ENCODE measurements around the gene MIEF2.

MIEF2 gene

DNA sequence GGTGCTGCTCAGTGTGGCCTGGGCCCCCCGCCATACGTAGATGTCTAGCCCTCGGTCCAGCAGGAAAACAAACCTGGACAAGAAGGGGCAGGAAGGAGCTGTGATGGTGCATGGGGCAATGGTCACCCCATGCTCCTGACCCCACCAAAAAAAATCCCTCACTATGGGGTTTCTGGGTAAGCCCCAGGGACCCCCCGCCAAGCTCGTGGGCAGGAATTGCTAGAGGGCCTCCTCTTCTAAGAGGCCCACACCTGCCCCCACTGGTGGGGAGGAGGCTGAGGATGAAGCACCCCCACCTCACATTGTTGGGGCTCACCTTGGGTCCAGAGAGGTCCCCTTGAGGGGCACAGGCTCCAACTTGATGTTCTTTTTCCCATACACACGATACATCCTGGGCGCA lies 11.7 kb upstream of the MIEF2 start:
- 0 out of 2 replicates have a peak, but pooled peaks cover 5% of the 10 kb centered on the region for H3K4me1 ChIP-seq (ENCODE audit: insufficient read depth, low read length)
- no peaks in the 10 kb centered on the region for H3K27me3 ChIP-seq (ENCODE audit: insufficient read depth, low read length)
- H3K9me3 ChIP-seq (ENCODE audit: insufficient read depth, low read depth, low read length), result no peaks in the 10 kb centered on the region
- H3K4me3 ChIP-seq (ENCODE audit: low read length), result no peak overlapping the region
- H3K9ac ChIP-seq (ENCODE audit: low read depth, low read length), result no peak overlapping the region
- peaks cover 76% of the 10 kb centered on the region for H3K36me3 ChIP-seq (ENCODE audit: insufficient read depth, low read length)
- no peak overlapping the region for H3K27ac ChIP-seq (ENCODE audit: low read depth, low read length)
- 97% methylated on average over 7 of the region's 7 CpGs for WGBS

DNA sequence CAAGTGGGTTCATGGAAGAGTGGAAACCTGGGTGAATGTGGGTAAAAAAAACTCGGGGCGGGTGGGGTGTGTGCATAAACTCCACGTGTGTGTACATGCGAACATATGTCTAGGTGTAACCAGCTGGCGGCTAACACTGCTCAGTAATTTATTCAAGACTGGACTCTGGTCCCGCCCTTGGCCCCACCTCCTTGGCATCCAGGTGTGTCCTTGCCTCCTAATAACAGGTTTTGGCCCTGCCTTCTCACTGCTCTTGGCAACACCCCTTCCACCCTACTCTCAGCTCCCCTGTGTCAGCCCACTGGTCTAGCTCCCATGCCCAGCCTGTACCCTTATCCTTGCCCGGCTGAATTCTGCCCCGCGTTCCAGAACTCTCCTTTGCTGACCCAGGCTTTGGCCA lies 10.2 kb upstream of the MIEF2 start:
- WGBS, result 95% methylated on average over 9 of the region's 9 CpGs
- H3K4me3 ChIP-seq (ENCODE audit: low read length), result no peak overlapping the region
- H3K27ac ChIP-seq (ENCODE audit: low read depth, low read length), result no peak overlapping the region
- peaks cover 81% of the 10 kb centered on the region for H3K36me3 ChIP-seq (ENCODE audit: insufficient read depth, low read length)
- 0 out of 2 replicates have a peak, but pooled peaks cover 5% of the 10 kb centered on the region for H3K4me1 ChIP-seq (ENCODE audit: insufficient read depth, low read length)
- H3K9ac ChIP-seq (ENCODE audit: low read depth, low read length), result no peak overlapping the region
- H3K9me3 ChIP-seq (ENCODE audit: insufficient read depth, low read depth, low read length), result no peaks in the 10 kb centered on the region
- no peaks in the 10 kb centered on the region for H3K27me3 ChIP-seq (ENCODE audit: insufficient read depth, low read length)

GRCh38 chr17:18250708-18251107 lies 9.8 kb upstream of the MIEF2 start:
- H3K36me3 ChIP-seq (ENCODE audit: insufficient read depth, low read length), result peaks cover 81% of the 10 kb centered on the region
- H3K4me3 ChIP-seq (ENCODE audit: low read length), result no peak overlapping the region
- no peak overlapping the region for H3K9ac ChIP-seq (ENCODE audit: low read depth, low read length)
- no peak overlapping the region for H3K27ac ChIP-seq (ENCODE audit: low read depth, low read length)
- WGBS, result 94% methylated on average over 14 of the region's 14 CpGs
- no peaks in the 10 kb centered on the region for H3K27me3 ChIP-seq (ENCODE audit: insufficient read depth, low read length)
- no peaks in the 10 kb centered on the region for H3K9me3 ChIP-seq (ENCODE audit: insufficient read depth, low read depth, low read length)
- 0 out of 2 replicates have a peak, but pooled peaks cover 5% of the 10 kb centered on the region for H3K4me1 ChIP-seq (ENCODE audit: insufficient read depth, low read length)

- no peaks in the 10 kb centered on the region for H3K27me3 ChIP-seq (ENCODE audit: insufficient read depth, low read length)
- H3K9me3 ChIP-seq (ENCODE audit: insufficient read depth, low read depth, low read length), result no peaks in the 10 kb centered on the region
- 96% methylated on average over 15 of the region's 15 CpGs for WGBS
- no peak overlapping the region for H3K4me3 ChIP-seq (ENCODE audit: low read length)
- no peak overlapping the region for H3K9ac ChIP-seq (ENCODE audit: low read depth, low read length)
- H3K27ac ChIP-seq (ENCODE audit: low read depth, low read length), result no peak overlapping the region
- H3K4me1 ChIP-seq (ENCODE audit: insufficient read depth, low read length), result 0 out of 2 replicates have a peak, but pooled peaks cover 5% of the 10 kb centered on the region
- H3K36me3 ChIP-seq (ENCODE audit: insufficient read depth, low read length), result peaks cover 81% of the 10 kb centered on the region
Measured at GRCh38 chr17:18251204-18251603, 9.3 kb upstream of the MIEF2 start.

DNA sequence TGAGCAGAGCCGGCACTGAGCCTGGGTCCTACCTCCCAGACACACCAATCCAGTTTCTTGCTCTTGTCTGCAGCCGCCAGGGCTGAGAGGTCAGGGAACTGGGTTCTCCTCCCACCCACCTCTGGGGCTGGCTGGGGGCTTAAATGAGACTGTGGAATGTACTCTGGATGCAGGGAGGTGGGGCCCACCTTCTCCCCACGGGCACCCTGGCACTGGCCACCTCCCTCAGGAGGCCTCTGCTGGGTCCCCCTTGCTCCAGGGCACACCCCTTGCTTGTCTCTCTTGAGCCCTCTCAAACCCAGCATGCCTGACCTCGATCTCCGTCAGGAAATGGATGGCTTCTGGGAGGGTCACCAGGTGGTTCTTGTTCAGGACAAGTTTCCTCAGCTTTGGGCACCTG lies 8.3 kb upstream of the MIEF2 start:
- Histone ChIP-seq H3K9ac (ENCODE audit: low read depth, low read length) (no peak overlapping the region), H3K4me1 (ENCODE audit: insufficient read depth, low read length) (peaks cover 5% of the 10 kb centered on the region), H3K9me3 (ENCODE audit: insufficient read depth, low read depth, low read length) (no peaks in the 10 kb centered on the region), H3K4me3 (ENCODE audit: low read length) (no peak overlapping the region), H3K27me3 (ENCODE audit: insufficient read depth, low read length) (no peaks in the 10 kb centered on the region), H3K36me3 (ENCODE audit: insufficient read depth, low read length) (peaks cover 81% of the 10 kb centered on the region), H3K27ac (ENCODE audit: low read depth, low read length) (no peak overlapping the region)
- WGBS, result 90% methylated on average over 5 of the region's 5 CpGs

DNA sequence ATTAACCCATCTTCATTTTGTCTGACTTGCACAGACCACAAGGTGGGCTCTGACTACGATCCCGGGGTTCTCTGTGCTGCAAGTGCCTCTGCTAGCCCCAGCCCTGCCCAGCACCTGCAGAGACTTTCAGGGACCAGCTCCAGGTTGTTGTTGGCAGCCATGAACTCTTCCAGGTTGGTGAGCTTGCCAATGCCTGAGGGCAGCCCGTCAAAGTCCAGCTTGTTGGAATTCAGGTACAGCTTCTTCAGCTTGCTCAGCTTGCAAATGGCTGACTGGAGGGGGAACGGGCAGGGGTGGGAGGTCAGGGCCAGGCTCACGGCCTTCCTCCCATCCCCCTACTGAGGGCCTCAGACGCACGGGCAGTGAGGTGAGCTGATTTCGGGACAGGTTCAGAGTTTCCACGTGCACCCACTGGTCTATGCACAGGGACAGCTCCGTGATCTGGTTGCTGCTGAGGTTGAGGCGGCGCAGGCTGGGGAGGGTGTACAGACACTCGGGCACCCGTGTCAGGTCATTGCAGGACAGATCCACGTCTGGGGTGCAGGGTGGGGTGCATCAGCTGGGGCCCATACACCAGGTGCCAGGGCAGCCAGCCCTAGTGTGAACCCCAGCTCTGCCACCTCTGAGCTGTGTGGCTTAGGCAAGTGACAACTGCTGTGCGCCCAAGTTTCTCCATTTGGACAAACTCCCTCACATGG lies 7.1 kb upstream of the MIEF2 start:
- WGBS, result 91% methylated on average over 16 of the region's 16 CpGs
- H3K36me3 ChIP-seq (ENCODE audit: insufficient read depth, low read length), result peaks cover 73% of the 10 kb centered on the region
- no peaks in the 10 kb centered on the region for H3K9me3 ChIP-seq (ENCODE audit: insufficient read depth, low read depth, low read length)
- H3K9ac ChIP-seq (ENCODE audit: low read depth, low read length), result no peak overlapping the region
- peaks cover 9% of the 10 kb centered on the region for H3K4me1 ChIP-seq (ENCODE audit: insufficient read depth, low read length)
- H3K27ac ChIP-seq (ENCODE audit: low read depth, low read length), result no peak overlapping the region
- H3K4me3 ChIP-seq (ENCODE audit: low read length), result no peak overlapping the region
- no peaks in the 10 kb centered on the region for H3K27me3 ChIP-seq (ENCODE audit: insufficient read depth, low read length)

- H3K4me1 ChIP-seq (ENCODE audit: insufficient read depth, low read length), result peaks cover 9% of the 10 kb centered on the region
Measured at GRCh38 chr17:18253947-18254821, 6.3 kb upstream of the MIEF2 start.

GRCh38 chr17:18254888-18255649 lies 5.4 kb upstream of the MIEF2 start:
- H3K36me3 ChIP-seq (ENCODE audit: insufficient read depth, low read length), result peaks cover 66% of the 10 kb centered on the region
- no peak overlapping the region for H3K27ac ChIP-seq (ENCODE audit: low read depth, low read length)
- no peaks in the 10 kb centered on the region for H3K9me3 ChIP-seq (ENCODE audit: insufficient read depth, low read depth, low read length)
- no peak overlapping the region for H3K4me3 ChIP-seq (ENCODE audit: low read length)
- H3K4me1 ChIP-seq (ENCODE audit: insufficient read depth, low read length), result peaks cover 12% of the 10 kb centered on the region
- H3K27me3 ChIP-seq (ENCODE audit: insufficient read depth, low read length), result no peaks in the 10 kb centered on the region
- H3K9ac ChIP-seq (ENCODE audit: low read depth, low read length), result no peak overlapping the region
- 93% methylated on average over 8 of the region's 8 CpGs for WGBS

More at GRCh38 chr17:18253947-18254821, 6.3 kb upstream of the MIEF2 start:
- Histone ChIP-seq H3K27ac (ENCODE audit: low read depth, low read length) (no peak overlapping the region), H3K36me3 (ENCODE audit: insufficient read depth, low read length) (peaks cover 70% of the 10 kb centered on the region), H3K9me3 (ENCODE audit: insufficient read depth, low read depth, low read length) (no peaks in the 10 kb centered on the region), H3K4me3 (ENCODE audit: low read length) (no peak overlapping the region), H3K27me3 (ENCODE audit: insufficient read depth, low read length) (no peaks in the 10 kb centered on the region), H3K9ac (ENCODE audit: low read depth, low read length) (no peak overlapping the region)
- 96% methylated on average over 27 of the region's 27 CpGs for WGBS

GRCh38 chr17:18256351-18256750 lies 4.1 kb upstream of the MIEF2 start:
- H3K4me1 ChIP-seq (ENCODE audit: insufficient read depth, low read length), result peaks cover 14% of the 10 kb centered on the region
- H3K4me3 ChIP-seq (ENCODE audit: low read length), result no peak overlapping the region
- H3K27me3 ChIP-seq (ENCODE audit: insufficient read depth, low read length), result no peaks in the 10 kb centered on the region
- no peaks in the 10 kb centered on the region for H3K9me3 ChIP-seq (ENCODE audit: insufficient read depth, low read depth, low read length)
- H3K27ac ChIP-seq (ENCODE audit: low read depth, low read length), result no peak overlapping the region
- no peak overlapping the region for H3K9ac ChIP-seq (ENCODE audit: low read depth, low read length)
- H3K36me3 ChIP-seq (ENCODE audit: insufficient read depth, low read length), result peaks cover 54% of the 10 kb centered on the region
- WGBS, result 94% methylated on average over 11 of the region's 11 CpGs

GRCh38 chr17:18256776-18257175 lies 3.7 kb upstream of the MIEF2 start:
- WGBS, result 95% methylated on average over 7 of the region's 7 CpGs
- no peaks in the 10 kb centered on the region for H3K27me3 ChIP-seq (ENCODE audit: insufficient read depth, low read length)
- peak overlapping the region; percentile 98 for H3K4me3 ChIP-seq (ENCODE audit: low read length)
- peaks cover 50% of the 10 kb centered on the region for H3K36me3 ChIP-seq (ENCODE audit: insufficient read depth, low read length)
- no peaks in the 10 kb centered on the region for H3K9me3 ChIP-seq (ENCODE audit: insufficient read depth, low read depth, low read length)
- H3K27ac ChIP-seq (ENCODE audit: low read depth, low read length), result peak overlapping the region; percentile 54; the same call in 1 of the 2 replicates
- H3K9ac ChIP-seq (ENCODE audit: low read depth, low read length), result peak overlapping the region; percentile 61
- peaks cover 19% of the 10 kb centered on the region for H3K4me1 ChIP-seq (ENCODE audit: insufficient read depth, low read length)

Measured in HUES64 (cell line).